Amygdala (tissue), 56 donors: ENCODE measurements around the gene CD82.
"Not testable (repeated sequence)": the region's sequence is repeated elsewhere in the genome, so short reads cannot be mapped to it uniquely, and the experiment has no call there.

ENCODE experiments used
- DNase-seq, 56 donors: peaks; one replicate each; lab custom pipeline; 2025; lab: John Stamatoyannopoulos, UW

The CD82 gene

GRCh38 chr11:44559207-44559939 is 6.1 kb upstream of the CD82 start:
- no peak for DNase-seq

GRCh38 chr11:44559940-44560300 is 5.5 kb upstream of the CD82 start:
- DNase-seq = not testable (repeated sequence)

- no peak for DNase-seq
Measured at GRCh38 chr11:44561275-44561805, 4.1 kb upstream of the CD82 start.

DNA sequence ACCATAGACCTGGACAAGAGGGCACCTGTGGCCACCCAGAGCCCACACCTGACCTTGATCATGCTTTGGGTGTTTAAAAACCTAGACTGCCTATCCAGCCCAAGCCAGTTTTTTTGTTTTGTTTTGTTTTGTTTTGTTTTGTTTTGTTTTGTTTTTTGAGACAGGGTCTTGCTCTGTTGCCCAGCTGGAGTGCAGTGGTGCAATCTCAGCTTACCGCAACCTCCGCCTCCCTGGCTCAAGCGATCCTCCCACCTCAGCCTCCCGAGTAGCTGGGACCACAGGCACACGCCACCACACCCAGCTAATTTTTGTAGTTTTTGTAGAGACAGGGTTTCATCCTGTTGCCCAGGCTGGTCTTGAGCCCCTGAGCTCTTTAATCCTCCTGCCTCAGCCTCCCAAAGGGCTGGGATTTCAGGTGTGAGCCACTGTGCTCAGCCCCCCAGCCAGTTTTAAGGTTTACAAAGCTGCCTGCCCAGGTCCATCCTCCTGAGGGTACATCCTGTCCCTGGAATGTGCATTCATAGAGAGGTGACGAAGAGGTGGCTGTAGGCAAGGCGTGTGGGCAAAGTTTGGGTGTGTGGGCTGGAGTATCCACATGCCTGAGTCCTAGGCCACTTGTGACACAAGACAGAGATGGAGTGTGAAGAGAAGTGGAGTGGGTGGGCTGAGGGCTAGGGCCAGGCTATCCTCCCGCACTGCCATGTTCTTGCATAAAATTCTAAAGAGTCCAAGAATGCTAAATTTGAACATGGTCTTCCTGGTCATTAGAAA is 3.3 kb upstream of the CD82 start:
- no peak for DNase-seq

DNA sequence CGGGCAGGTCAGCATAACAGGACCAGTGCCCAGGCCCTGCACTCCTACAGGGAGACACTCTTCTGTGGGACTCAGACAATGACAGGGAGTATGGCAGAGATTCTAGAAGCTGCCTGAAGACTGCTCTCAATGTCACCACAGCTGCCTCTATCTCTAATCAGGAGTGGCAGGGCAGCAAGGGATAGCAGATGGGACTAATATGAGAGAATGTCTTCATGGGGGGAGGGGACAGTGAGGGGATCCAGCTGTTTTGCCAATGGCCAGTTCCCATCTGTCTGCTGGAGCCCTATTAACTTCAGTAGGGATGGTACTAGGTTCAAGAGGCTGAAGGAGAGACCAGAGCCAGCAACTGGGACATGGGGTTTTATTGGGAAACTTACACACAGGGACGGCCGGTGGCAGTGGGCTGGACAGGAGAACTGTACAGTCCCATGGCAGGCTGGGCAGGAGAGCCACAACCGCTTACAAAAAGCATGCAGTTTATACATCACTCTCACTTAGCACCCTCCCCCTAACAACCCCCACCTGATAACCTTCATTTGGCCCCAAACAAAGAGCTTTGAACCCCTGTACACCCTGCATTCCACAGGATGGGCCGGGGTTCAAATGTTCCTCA is 2.5 kb upstream of the CD82 start:
- DNase-seq = no peak

GRCh38 chr11:44563711-44564110 is 1.8 kb upstream of the CD82 start:
- no peak for DNase-seq

DNA sequence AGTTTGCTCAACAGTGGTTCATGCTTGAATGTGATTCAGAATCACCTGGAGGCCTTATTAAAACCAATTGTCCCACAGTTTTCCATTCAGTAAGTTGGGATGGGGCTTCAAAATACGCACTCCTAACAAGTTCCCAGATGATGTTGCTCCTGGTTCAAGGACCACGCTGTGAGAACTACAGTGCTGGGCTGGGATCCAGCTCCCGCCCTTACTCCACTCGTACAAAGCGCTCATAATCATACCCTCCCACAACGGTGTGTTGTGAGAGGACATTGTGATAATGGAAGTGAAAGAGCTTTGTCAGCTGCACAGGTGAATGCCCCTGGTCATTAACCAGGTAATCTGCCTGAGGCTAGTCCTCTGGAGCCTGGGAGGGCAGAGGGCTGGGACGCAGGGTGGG is 1.3 kb upstream of the CD82 start:
- DNase-seq = no peak

- peak in 17 of 56 donors; percentile 47 to 86 (median 64) for DNase-seq
Measured at GRCh38 chr11:44564670-44565210, 723 bp upstream of the CD82 start.

- no peak for DNase-seq
Measured at GRCh38 chr11:44565953-44566949, 788 bp downstream of the CD82 start.

DNA sequence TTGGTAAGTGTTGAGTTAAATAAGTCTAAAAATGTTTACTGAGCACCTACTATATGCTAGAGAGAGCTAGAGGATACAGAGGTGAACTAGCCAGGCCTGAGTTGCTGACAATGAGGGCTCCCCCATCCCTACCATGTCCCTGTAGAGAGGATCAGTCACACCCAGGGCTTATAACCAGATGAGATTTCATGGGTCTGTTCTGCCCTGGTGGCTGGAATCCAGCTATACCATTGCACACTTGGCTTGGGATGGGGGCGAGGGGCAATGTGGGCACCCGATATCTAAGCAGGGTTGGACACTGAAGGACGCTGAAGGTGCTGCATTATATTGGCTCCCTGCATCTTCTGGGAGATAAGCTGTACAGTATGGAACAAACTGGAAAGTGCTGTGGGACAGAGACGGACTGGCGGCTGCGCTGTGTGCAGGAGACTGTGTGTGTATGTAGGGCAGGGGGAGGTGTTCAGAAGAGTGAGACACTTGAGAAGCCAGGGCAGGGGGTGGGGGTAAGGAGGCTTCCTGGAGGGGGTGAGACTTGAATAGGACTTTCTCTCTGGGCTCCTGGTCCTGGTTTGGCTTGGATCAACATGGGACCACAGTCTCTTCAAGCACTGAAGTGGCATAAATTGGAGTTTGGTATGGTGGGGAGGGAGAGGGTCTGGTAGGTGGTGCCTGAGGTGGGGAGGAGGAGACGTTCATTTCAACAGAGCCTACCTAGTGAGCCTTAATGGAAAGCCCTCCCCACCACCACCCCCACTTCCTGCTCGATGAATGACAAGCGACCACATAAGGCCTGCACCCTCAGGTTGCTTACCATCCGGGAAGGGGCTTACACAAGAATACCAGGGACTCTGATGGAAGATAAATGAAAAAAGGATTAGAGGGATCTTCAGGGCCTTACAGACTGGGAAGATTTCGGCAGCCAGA is 1.8 kb downstream of the CD82 start:
- DNase-seq = no peak

GRCh38 chr11:44567876-44568256 is 2.4 kb downstream of the CD82 start:
- no peak for DNase-seq

GRCh38 chr11:44568331-44568657 is 2.8 kb downstream of the CD82 start:
- DNase-seq = no peak

- peak in 28 of 56 donors; percentile 16 to 78 (median 38) for DNase-seq
Measured at GRCh38 chr11:44568658-44569473, 3.4 kb downstream of the CD82 start.

- DNase-seq = no peak
Measured at GRCh38 chr11:44570411-44571155, 5.1 kb downstream of the CD82 start.

DNA sequence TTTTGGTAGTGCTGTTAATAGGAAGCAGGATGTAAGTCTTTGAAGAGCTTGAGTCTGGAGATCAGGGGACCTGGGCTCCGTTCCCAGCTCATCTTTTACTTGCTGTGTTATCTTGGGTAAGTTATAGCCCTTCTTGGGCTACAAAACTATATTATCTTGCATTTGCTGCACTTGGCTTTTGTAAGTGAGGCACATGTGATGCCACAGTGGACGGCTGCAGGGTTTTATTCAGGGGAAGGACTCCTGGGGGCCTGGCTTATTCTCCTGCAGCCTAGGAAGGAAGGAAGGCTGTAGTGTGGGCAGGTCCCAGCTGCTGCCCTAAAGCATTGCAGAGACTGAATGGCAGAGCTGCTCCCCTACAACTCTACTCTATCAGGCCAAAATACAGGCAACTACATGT is 6.4 kb downstream of the CD82 start:
- DNase-seq = no peak

GRCh38 chr11:44572436-44572835 is 7.0 kb downstream of the CD82 start:
- DNase-seq = no peak

GRCh38 chr11:44572884-44573283 is 7.4 kb downstream of the CD82 start:
- no peak for DNase-seq
